ENCODE measurements around the gene UBE2S. TPM values are rescaled to one million over a fixed set of nuclear protein-coding genes. Genes with fewer than 3 reads are reported as not detected.

UBE2S gene
- total and polyA plus RNA-seq, 5 donors from 2014 or later: 24.9 to 92.9 (median 36.4) TPM

DNA sequence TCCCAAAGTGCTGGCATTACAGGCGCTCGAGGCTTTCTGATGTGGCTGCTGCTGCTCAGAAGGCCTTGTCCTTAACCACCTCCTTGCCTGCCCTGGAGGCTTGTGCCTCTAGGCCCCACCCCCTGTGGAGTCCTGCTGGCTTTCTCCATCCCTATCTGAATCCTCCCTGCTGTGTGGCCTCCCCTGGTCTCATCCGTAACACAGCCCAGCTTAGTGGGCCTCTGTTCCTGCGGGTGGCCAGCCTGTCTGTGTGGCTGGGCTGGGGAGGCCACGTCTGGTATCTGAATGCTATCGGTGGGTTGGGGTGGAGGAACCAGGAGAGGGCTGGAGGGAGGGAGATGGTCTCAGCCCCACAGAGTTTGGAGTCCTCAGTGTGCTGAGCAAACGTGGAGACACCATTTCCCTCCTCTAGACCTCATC is 17.1 kb downstream of the UBE2S start:
- ATAC-seq (ENCODE audit: low read depth in 2 of 2): no peak
- Mint-ChIP-seq H3K4me1 (peaks cover 5 to 62% (median 33%) of the 10 kb centered on the region in 4 donors), H3K27me3 (no peaks in the 10 kb centered on the region), H3K9me3 (peaks cover 0 to 2% (median 0%) of the 10 kb centered on the region in 7 donors), H3K36me3 (peaks cover 30% of the 10 kb centered on the region), H3K27ac (peak overlapping the region in 1 of 3 donors; percentile 19), H3K4me3 (peak overlapping the region in 2 of 4 donors; percentile 70 to 80)
- peaks cover 41% of the 10 kb centered on the region for H3K36me3 ChIP-seq (ENCODE audit: control insufficient read depth, insufficient read depth, low read length)
- H3K4me3 ChIP-seq (ENCODE audit: low read depth, low read length): no peak overlapping the region
- no peaks in the 10 kb centered on the region for H3K27me3 ChIP-seq (ENCODE audit: control insufficient read depth, insufficient read depth, low read length)
- no peak for DNase-seq
- no peak overlapping the region for H3K27ac ChIP-seq (ENCODE audit: insufficient read depth, low read length, poor library complexity, severe bottlenecking)
- peaks cover 35% of the 10 kb centered on the region for H3K4me1 ChIP-seq (ENCODE audit: control insufficient read depth, insufficient read depth, low read length, poor library complexity, severe bottlenecking)
- H3K9me3 ChIP-seq (ENCODE audit: control insufficient read depth in 2 of 2, low read length in 2 of 2): no peaks in the 10 kb centered on the region

DNA sequence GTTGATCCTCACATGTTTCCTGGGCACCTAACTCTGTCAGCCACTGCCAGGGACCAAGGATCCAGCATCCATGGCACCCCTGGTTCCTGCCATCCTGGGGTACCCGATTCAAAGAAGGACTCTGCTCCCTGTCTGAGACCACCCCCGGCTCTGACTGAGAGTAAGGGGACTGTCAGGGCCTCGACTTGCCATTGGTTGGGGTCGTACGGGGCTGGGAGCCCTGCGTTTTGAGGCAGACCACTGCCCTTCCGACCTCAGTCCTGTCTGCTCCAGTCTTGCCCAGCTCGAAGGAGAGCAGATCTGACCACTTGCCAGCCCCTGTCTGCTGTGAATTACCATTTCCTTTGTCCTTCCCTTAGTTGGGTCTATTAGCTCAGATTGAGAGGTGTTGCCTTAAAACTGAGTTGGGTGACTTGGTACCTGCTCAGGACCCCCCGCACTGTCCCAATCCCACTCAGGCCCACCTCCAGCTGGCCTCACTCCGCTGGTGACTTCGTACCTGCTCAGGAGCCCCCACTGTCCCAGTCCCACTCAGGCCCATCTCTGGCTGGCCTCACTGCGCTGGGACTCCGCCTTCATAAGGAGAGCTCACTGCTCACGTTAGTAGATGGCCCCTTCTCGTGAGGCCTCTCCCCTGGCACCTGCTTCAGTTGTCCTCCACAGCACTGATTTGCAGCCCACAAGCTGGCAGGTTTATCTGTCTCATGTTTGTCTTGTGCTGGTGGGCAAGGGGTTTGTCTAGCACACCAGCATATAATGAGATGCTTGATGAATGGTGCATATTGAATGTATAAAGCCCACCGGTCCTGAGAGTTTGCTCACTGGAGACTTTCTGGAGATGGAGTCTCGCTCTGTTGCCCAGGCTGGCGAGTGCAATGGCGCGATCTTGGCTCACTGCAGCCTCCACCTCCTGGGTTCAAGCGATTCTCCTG is 17.9 kb downstream of the UBE2S start:
- peaks cover 30% of the 10 kb centered on the region for H3K36me3 Mint-ChIP-seq
- Histone ChIP-seq H3K36me3 (ENCODE audit: control insufficient read depth, insufficient read depth, low read length) (peaks cover 41% of the 10 kb centered on the region), H3K9me3 (ENCODE audit: control insufficient read depth in 2 of 2, low read length in 2 of 2) (no peaks in the 10 kb centered on the region), H3K4me3 (ENCODE audit: low read depth, low read length) (no peak overlapping the region), H3K27ac (ENCODE audit: insufficient read depth, low read length, poor library complexity, severe bottlenecking) (no peak overlapping the region), H3K27me3 (ENCODE audit: control insufficient read depth, insufficient read depth, low read length) (no peaks in the 10 kb centered on the region), H3K4me1 (ENCODE audit: control insufficient read depth, insufficient read depth, low read length, poor library complexity, severe bottlenecking) (peaks cover 42% of the 10 kb centered on the region)
- no peaks in the 10 kb centered on the region for H3K27me3 Mint-ChIP-seq
- peaks cover 5 to 68% (median 34%) of the 10 kb centered on the region in 4 donors for H3K4me1 Mint-ChIP-seq
- peaks cover 0 to 2% (median 0%) of the 10 kb centered on the region in 7 donors for H3K9me3 Mint-ChIP-seq
- peak overlapping the region in 2 of 3 donors; percentile 19 to 46 for H3K27ac Mint-ChIP-seq
- no peak for ATAC-seq (ENCODE audit: low read depth in 2 of 2)
- DNase-seq: no peak
- peak overlapping the region; percentile 28 to 80 (median 54) for H3K4me3 Mint-ChIP-seq

DNA sequence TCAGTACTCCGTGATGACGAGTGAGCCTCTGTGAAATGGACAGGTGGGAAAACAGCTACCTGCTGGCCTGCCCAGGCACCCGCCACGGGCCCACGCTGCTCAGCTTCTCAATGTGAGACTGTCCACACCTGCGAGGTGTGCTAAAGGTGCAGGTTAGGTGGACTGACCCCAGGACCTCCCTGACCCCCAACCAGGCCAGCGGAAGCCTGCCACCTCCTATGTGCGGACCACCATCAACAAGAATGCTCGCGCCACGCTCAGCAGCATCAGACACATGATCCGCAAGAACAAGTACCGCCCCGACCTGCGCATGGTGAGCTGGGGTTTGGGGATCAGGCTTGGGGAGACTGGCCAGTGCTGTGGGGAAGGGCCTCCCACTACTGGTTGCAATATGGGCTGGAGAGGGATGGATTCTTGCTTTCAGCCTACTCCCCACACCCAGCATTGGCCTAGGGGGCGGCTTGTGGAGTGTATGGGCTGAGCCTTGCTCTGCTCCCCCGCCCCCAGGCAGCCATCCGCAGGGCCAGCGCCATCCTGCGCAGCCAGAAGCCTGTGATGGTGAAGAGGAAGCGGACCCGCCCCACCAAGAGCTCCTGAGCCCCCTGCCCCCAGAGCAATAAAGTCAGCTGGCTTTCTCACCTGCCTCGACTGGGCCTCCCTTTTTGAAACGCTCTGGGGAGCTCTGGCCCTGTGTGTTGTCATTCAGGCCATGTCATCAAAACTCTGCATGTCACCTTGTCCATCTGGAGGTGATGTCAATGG is 19.7 kb downstream of the UBE2S start:
- no peak for DNase-seq
- peaks cover 41% of the 10 kb centered on the region for H3K36me3 ChIP-seq (ENCODE audit: control insufficient read depth, insufficient read depth, low read length)
- Mint-ChIP-seq H3K4me3 (peak overlapping the region; percentile 97 to 100 (median 100)), H3K9me3 (peaks cover 0 to 2% (median 0%) of the 10 kb centered on the region in 7 donors), H3K27ac (peak overlapping the region; percentile 84 to 100 (median 95)), H3K27me3 (no peaks in the 10 kb centered on the region), H3K4me1 (peaks cover 5 to 75% (median 36%) of the 10 kb centered on the region in 4 donors), H3K36me3 (peaks cover 30% of the 10 kb centered on the region)
- H3K27me3 ChIP-seq (ENCODE audit: control insufficient read depth, insufficient read depth, low read length): no peaks in the 10 kb centered on the region
- peak overlapping the region; percentile 94 for H3K27ac ChIP-seq (ENCODE audit: insufficient read depth, low read length, poor library complexity, severe bottlenecking)
- no peak for ATAC-seq (ENCODE audit: low read depth in 2 of 2)
- H3K4me3 ChIP-seq (ENCODE audit: low read depth, low read length): peak overlapping the region; percentile 90
- no peaks in the 10 kb centered on the region for H3K9me3 ChIP-seq (ENCODE audit: control insufficient read depth in 2 of 2, low read length in 2 of 2)
- peaks cover 53% of the 10 kb centered on the region for H3K4me1 ChIP-seq (ENCODE audit: control insufficient read depth, insufficient read depth, low read length, poor library complexity, severe bottlenecking)

DNA sequence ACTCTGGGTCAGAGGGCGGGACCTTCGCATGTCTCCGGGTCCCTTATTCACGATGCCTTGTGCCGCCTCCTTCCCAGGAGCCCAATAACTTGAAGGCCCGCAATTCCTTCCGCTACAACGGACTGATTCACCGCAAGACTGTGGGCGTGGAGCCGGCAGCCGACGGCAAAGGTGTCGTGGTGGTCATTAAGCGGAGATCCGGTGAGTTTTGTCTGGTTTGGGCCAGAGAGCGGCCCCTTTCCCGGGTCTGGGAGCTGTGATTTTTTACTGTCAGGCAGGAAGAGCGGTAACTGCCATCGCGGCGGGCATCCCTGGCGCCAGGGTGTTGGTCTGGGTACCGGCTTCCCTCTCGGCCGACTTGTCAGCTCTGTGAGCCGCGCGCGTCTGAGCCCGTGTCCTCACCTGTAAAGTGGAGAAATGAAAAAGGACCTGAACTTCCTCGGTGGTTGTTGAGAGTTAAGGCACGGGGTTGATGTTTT is 21.1 kb downstream of the UBE2S start:
- H3K36me3 ChIP-seq (ENCODE audit: control insufficient read depth, insufficient read depth, low read length): peaks cover 37% of the 10 kb centered on the region
- Mint-ChIP-seq H3K4me1 (peaks cover 5 to 81% (median 38%) of the 10 kb centered on the region in 4 donors), H3K36me3 (peaks cover 29% of the 10 kb centered on the region), H3K9me3 (peaks cover 0 to 2% (median 0%) of the 10 kb centered on the region in 7 donors), H3K4me3 (peak overlapping the region; percentile 97 to 100 (median 100)), H3K27ac (peak overlapping the region; percentile 95 to 100 (median 99)), H3K27me3 (no peaks in the 10 kb centered on the region)
- H3K9me3 ChIP-seq (ENCODE audit: control insufficient read depth in 2 of 2, low read length in 2 of 2): no peaks in the 10 kb centered on the region
- peaks cover 61% of the 10 kb centered on the region for H3K4me1 ChIP-seq (ENCODE audit: control insufficient read depth, insufficient read depth, low read length, poor library complexity, severe bottlenecking)
- DNase-seq (peak in 1 of 3 donors; percentile 30), ATAC-seq (ENCODE audit: low read depth in 2 of 2) (no peak)
- no peaks in the 10 kb centered on the region for H3K27me3 ChIP-seq (ENCODE audit: control insufficient read depth, insufficient read depth, low read length)
- peak overlapping the region; percentile 90 for H3K4me3 ChIP-seq (ENCODE audit: low read depth, low read length)
- H3K27ac ChIP-seq (ENCODE audit: insufficient read depth, low read length, poor library complexity, severe bottlenecking): peak overlapping the region; percentile 94

DNA sequence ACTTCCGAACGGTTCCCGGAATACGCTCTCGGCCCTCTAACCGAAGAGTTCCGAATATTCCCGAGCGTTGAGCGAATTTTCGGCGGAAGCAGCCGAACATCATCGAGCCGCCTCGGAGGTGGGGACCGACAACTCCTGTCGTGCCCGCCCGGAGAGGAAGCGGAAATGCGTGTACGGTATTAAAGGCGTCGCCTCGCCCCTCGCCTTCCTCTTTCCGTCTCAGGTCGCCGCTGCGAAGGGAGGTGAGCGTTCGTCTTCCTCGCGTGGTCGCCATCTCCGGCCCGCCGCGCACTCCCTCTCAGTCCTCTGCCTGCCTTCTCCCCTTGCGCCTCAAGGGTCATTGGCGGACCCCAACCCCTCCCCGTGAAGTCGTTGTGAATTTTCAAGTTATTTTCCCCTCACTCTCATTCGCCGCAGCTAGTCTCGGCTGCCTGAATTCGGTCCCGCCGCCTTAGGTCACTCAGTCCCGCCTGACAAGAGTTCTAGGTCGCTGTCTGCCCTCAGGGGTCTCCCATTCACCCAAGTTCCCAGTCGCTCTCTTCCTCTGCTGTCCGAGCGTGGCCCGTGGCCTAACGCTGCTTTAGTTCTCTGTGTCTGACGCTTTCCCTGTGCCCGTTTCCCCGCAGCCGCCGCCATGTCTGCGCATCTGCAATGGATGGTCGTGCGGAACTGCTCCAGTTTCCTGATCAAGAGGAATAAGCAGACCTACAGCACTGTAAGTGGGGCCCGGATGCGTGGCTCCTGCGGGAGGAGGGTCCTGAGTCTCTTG is 21.7 kb downstream of the UBE2S start, which contains the start of gene RPL28:
Gene RPL28, plus strand, starts transcription at position 209 of the 769 bp plus-strand sequence. Its CDS starts 426 bp downstream, at position 635.
- peak within 1 kb of the TSS; percentile 97 to 100 (median 100) for H3K4me3 Mint-ChIP-seq

DNA sequence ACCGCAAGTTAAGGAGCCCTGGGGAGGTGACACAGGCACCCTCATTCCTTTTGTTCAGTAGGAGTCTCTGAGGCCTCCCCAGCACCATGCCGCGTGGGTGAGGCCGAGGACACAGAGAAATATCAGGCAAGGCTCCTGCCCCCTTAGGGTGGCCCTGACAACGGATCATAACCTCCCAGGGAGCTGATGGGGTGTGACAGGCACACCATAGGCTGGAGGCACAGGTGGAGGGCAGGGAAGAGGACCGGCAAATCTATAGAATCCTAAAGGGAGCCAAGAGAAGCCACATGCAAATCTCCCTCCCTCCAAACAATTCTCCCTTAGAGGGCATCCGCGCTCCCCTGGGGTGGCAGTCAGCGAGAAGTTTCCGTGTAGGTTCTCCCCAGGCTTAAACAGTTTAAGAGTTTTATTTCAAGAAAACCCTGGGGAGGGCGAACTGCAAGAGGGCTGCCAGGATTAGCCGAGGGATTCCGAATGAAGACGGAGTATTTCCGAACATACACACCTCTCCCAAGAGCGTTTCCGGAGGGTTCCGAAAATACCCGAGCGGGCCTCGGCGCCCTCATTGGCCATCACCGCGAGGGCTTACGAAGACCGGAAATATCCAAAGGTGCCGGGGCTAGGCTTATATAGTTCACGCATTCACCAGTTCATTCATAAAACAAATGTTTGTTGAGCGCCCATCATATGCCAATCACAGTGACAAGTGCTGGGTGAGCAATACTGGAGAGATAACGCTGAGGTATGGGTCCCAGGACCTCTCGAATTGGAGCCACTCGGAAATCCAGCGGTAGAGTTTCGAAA is 22.5 kb downstream of the UBE2S start:
- Mint-ChIP-seq H3K9me3 (peaks cover 0 to 2% (median 0%) of the 10 kb centered on the region in 7 donors), H3K27ac (peak overlapping the region; percentile 95 to 100 (median 99)), H3K4me1 (peaks cover 5 to 75% (median 32%) of the 10 kb centered on the region in 4 donors), H3K27me3 (no peaks in the 10 kb centered on the region), H3K36me3 (peaks cover 24% of the 10 kb centered on the region), H3K4me3 (peak overlapping the region; percentile 97 to 100 (median 100))
- Histone ChIP-seq H3K9me3 (ENCODE audit: control insufficient read depth in 2 of 2, low read length in 2 of 2) (no peaks in the 10 kb centered on the region), H3K27me3 (ENCODE audit: control insufficient read depth, insufficient read depth, low read length) (no peaks in the 10 kb centered on the region), H3K36me3 (ENCODE audit: control insufficient read depth, insufficient read depth, low read length) (peaks cover 25% of the 10 kb centered on the region), H3K27ac (ENCODE audit: insufficient read depth, low read length, poor library complexity, severe bottlenecking) (peak overlapping the region; percentile 94), H3K4me3 (ENCODE audit: low read depth, low read length) (peak overlapping the region; percentile 94), H3K4me1 (ENCODE audit: control insufficient read depth, insufficient read depth, low read length, poor library complexity, severe bottlenecking) (peaks cover 61% of the 10 kb centered on the region)
- ATAC-seq (ENCODE audit: low read depth in 2 of 2): peak; percentile 85 to 86
- peak; percentile 95 to 97 (median 96) for DNase-seq

More for the DNA sequence above, 21.7 kb downstream of the UBE2S start, which contains the start of gene RPL28:
- Histone ChIP-seq H3K27ac (ENCODE audit: insufficient read depth, low read length, poor library complexity, severe bottlenecking) (peak within 1 kb of the TSS; percentile 94), H3K4me1 (ENCODE audit: control insufficient read depth, insufficient read depth, low read length, poor library complexity, severe bottlenecking) (peaks cover 61% of the 10 kb centered on the region), H3K36me3 (ENCODE audit: control insufficient read depth, insufficient read depth, low read length) (peaks cover 31% of the 10 kb centered on the region), H3K4me3 (ENCODE audit: low read depth, low read length) (peak within 1 kb of the TSS; percentile 94), H3K9me3 (ENCODE audit: control insufficient read depth in 2 of 2, low read length in 2 of 2) (no peaks in the 10 kb centered on the region), H3K27me3 (ENCODE audit: control insufficient read depth, insufficient read depth, low read length) (no peaks in the 10 kb centered on the region)
- DNase-seq (peak; percentile 97 to 99 (median 99)), ATAC-seq (ENCODE audit: low read depth in 2 of 2) (peak; percentile 75 to 79)
- H3K9me3 Mint-ChIP-seq: peaks cover 0 to 2% (median 0%) of the 10 kb centered on the region in 7 donors
- peaks cover 5 to 81% (median 36%) of the 10 kb centered on the region in 4 donors for H3K4me1 Mint-ChIP-seq
- peaks cover 30% of the 10 kb centered on the region for H3K36me3 Mint-ChIP-seq
- peak within 1 kb of the TSS; percentile 95 to 100 (median 99) for H3K27ac Mint-ChIP-seq
- H3K27me3 Mint-ChIP-seq: no peaks in the 10 kb centered on the region
